NCI-H187 treated with DMSO at 0.1 percent for 48 hours (cell line): Measurements from ENCODE around the gene CTIF.

Source experiments
- DNase-seq: peaks from one replicate; lab custom pipeline; 2025; lab: John Stamatoyannopoulos, UW

The CTIF gene

DNA sequence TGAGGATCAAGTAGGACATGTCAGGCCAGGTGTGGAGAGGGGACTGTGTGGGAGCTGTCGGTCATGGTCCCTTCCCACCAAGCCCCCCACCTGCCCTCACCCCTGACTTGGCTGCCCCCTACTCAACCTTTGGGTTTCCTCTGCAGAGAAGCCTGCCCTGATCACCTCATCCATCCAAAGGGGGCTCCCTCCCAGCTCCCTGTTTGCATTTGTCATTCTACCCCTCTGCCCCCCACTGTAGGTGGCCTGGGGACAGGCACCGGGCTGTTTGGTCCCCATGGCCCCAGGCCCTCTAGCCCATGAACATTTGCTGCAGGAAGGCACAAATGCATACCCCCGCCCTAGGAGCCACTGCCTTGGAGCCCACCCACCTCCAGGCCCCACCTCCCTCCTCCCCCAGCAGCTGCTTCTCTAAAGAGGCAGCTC, 296.9 kb downstream of the CTIF start:
- DNase-seq = no peak

DNA sequence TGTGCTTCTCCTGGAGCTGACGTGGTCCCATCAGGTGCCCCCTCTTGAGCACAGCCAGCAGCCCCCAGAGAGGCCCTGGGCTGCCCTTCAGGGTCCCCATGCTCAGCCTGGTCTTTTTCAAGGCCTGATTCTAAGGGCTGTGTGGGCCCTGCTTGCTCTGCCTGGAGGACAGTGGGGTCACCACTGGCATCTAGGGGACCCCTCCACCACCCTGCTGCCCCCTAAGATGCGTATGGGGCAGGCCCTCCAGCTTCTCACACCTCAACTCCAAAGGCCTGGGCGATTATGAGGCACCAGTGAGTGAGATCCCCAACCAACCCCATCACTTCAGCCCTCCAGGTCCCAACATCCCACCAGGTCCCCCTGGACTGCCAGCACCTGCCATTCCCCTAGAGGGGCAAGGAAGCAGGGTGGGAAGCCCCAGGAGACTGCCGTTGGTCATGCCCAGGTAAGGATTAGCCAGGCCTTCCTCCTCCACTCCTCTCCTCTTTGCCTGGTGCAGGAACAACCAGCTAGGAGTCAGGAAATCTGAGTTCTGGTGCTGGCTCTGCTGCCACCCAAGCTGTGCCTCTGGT, 297.5 kb downstream of the CTIF start:
- no peak for DNase-seq

DNA sequence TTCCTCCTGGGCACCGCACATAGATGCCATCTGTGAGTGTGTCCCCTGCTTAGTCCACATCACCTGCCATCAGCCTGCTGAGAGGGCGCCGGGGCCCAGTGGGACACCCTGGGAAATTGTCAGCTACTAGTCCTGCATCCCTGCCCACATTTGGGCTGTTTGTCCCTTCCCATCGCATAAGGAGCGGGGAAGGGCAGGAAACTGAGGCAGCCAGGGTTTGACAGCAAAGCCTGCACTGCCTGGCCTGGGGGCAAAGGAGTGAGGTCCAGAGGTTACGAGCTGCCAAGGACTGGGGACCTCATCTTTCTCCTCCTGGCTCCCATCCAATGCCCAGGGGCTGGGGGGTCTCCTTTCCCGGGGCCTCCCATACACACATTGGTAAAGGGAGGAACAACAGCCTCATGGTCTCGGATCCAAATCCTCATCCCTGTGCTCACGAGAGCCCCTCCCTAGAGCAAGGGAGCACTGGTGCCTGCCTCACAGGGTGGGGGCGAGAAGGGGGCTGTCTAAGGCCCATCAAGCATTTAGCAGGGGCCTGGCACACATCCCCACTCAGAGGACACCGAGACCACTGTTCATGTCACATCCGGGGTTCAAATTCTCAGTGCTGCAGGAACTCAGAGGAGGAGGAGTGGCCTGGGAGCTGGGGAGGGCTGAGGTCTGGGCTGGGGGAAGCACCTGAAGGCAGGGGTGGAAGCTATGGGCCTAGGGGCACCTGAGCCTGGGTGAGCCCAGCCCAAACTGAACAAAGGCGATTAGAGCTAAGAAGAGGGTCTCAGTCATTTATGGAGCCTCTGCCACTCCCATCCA, 298.2 kb downstream of the CTIF start:
- DNase-seq = no peak

DNA sequence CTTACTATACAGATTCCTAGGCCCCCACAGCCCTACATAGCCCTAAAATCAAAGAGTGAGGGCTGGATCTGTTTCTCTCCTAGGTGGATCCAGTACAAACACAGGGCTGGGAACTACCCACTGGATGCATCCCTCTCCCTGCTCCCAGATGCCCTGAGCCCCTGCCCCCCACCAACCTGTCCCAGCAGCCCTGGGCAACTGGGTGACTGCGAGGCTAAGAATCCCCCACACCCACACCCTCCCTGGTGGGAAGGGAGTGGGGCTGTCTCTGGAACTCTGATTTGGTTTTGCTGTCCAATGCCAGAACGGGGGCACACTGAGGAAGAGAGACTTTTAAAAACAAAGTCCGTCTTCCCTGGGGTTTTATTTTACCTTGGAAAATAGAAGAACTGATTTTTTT, 298.8 kb downstream of the CTIF start:
- no peak for DNase-seq

DNA sequence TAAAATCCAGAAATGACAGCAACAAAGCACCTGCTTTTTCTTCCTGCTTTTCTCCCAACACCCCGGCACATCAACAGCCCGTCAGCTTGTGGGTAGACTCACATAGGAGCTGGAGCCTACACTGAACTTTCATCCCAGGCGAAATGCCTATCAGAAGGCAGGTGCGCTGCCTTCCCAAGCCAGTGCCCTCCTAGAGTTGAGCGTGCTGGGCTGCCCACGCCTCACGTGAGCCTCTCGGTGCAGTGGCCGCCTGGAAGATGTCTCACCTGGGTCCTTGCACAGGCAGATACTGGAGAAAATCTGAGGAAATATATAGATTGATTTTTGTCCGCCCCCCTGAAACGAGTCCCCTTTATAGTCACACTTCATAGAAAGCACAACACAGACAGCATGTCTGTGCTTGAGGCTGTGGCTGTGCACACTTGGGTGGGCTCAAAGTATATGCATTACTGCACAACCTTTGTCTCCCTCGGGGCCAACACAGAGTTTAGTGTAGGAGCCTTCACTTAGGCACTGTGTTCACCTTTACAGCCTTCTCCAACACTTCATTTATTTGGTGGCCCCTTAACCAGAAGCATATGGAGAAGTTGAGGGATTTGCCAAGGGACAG, 299.4 kb downstream of the CTIF start:
- no peak for DNase-seq

DNA sequence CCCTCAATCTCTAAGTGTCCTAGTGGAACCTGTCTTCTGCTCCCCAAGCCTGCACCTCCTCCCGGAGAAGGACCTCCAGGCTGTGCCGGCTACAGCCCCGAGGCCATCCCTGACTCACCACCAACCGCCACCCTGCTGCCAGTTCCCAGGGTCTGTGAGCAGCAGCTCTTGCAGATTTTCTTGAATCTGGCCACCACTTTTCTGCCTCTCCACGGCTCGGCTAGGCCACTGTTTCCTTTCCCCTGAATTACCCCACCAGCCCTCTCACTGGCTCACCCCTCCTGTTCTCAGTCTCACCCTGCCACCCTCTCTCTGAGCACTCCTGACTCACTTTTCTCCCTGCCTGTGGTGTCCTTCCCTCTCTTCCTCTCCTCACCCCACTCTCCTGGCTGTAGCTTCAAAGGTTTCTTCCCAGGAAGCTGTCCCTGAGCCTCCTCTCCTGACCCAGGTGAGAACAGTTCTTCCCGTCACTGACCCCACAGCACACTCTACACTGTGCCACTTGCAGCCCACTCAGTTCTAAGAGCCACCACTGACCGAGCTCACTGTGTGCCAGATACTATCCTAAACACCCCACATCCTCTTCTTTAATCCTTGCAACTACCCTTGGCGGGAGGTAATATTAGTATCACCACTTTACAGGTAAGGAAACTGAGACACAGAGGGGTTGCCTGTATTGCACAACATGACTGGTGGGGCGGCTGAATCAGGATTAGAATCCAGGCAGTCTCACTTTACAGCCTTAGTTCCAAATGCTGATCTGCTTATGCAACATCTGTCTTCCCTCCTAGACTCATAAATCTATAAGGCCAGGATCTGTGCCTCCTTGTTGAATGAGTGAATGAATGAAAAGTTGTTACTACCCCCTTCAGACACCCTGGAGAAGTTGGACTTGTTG, 300.3 kb downstream of the CTIF start:
- DNase-seq = no peak

DNA sequence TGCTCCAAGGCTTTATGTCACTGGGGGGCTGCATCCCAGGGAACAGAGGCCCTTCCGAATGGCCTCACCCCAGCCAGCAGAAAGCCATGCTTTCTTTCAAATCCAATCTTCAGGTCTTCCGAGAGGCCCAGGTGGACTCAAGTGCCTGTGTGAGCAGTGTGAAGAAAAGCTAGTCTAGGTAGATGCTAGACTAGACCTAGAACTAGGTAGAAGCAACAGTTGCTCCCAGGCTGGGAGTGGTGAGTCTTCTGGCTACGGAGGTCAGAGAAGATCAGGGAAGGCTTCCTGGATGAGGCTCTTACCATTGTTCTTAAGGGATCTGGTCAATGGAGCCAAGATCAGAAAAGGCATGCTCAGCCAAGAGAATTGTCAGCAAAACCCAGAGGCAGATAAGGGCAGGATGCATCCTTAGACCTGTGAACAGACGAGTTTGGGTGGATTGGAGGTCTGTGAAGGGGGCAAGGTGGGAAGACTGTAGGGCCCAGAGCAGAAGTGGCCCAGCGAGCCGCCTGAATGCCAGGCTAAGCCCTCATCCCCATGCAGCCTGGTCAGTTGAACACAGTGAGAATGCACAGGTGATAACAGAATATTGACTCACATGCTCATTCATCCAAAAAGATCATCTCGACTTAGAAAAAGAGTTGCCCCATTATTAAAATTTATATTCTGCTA, 301.1 kb downstream of the CTIF start:
- no peak for DNase-seq

DNA sequence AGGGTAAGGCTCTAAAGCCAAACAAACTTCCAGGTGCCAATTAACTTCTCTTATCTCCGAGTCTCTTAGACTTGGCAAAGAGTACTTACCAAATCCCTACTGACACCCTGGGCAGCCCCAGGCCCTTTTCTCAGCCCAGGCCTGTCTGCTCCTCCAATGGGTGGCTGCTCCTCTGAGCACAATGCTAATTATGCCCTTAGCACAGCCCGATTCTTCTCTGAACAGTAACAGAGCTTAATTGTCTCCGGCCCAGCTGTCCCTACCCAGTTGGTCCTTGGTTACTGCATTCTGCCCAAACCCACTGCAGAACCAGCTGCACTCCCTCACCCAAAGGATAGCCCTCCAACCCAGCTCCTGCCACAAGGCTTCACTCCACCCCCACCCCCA, 301.7 kb downstream of the CTIF start:
- no peak for DNase-seq

DNA sequence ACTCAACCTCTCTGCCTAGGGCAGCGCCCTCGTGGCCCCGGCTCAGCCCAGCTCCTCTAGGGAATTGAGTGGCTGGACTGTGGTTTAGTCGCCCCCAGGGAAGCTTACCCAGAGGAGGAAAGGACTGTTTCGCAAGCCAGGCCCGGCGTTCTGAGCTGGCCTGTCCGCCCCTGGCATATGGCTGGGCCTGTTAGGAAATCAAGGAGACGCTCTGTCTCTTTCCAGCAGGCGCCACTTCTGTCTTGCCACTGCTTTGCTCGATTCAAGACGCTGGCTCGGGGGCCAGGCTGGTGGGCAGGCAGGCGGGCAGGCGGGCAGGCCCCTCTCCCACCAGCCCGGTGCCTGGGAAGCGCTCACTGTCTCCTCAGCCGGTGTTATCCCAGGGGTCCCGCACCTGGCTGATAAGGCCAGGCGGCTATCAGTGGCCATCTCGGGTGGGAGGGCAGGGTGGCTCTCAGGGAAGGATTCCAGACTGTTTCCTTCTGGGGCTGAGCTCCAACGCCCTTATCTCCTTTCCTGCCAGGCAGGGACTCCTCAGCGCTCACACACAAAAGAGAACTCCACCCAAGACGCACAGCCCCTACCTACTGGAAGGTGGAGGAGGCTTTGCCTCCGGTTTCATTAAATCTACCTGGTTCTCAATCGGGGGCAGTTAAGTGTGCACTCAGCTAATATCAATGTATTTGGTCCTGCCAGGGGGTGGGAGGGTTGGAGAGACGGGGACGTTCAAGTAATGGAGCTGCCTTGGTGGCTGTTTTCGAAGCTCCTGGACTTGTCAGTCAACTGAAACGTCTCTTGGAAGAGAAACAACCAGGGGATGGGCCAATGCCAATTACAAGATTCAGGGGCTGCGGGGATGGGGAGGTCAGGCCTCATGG, 302.8 kb downstream of the CTIF start:
- DNase-seq = no peak

DNA sequence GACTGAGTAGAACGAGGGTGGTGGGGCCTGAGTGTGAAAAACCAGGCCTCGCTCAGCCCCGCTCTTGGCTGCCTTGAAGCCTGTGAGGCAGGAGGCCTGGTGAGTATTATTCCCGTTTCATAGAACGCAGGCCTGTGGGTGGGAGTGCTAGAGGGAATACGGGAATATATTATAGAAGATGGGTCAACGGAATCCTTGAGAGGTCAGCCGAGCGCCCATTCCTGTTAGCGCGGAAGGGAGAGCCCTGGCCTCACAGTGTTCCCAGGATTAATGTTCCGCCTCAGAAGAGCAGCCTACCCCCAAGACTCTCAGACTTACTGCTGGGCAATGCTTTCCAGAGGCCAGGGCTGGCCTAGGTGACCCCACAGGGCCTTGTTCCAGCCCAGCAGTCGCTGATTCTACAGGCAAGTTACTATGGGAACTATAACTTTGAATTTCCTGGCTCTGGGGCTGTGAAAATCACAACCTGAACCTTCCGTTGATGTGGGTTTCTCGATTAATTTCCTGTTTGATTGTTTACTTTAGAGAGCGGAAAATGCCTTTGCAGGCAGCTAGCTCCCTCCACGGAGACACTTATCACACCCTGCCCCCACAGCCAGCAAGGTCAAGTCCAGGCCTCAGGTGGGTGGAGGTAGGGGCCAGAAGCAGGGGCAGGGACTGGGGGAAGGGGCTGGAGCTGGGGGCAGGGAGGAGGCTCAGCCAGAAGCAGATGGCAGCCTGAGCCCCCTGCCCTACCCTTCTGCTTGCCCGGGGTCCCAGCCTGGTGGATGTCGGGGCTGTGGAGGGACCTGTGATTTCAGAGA, 303.6 kb downstream of the CTIF start:
- no peak for DNase-seq

DNA sequence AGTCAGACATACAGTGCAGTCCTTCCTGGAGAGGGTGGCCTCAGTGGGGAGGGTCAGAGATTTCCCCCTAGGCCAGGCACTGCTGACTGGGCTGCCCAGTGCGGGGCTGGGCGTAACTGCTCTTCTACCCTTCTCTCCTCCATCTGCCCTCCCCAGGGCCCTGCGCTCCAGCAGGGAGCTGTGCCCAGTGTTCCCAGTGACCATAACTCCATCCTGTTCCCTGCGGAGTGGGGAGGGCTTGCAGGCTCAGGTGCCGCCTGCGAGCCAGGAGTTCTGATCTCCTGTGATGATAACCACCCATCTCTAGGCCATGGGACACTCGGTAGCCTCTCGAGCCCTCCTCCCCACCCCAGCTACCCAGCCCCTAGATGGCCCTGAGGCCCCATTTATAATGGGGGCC, 304.3 kb downstream of the CTIF start:
- no peak for DNase-seq

DNA sequence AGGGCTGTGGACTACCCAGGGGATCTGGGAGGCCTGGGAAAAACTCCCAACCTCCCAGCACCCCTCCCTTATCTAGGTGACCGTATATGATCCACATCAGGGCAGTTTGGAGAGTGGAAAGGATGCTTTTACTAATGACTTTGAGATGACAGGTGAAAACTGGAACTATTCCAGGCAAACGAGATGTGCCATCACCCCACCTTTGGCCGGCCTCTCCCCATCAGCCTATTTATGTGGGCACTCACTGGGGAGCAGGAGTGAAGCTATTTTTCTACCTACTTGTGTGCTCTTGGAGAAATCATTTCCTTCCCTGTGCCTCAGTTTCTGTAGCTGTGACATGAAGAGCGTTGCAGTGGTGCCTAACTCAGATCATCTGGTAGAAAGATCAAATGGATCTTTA, 304.8 kb downstream of the CTIF start:
- no peak for DNase-seq

DNA sequence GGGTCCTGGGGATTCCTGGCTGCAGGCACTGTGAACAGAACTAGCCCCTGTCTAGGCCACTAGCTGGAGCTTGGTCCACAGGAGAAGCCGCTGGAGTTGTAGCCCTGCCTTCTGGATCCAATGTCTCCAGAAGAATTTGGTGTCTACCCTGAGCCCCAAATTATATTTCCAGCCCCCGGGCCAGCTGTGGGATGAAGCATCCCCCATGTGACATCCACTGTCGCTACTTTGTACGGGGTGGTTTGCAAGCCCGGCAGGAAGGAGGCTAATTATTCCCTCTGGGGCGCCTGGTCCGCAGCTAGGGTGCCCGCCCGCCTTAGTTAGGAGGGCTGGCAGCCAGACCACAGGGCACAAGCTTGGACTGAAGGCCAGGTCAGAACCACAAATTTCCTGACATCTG, 305.4 kb downstream of the CTIF start:
- DNase-seq = no peak

DNA sequence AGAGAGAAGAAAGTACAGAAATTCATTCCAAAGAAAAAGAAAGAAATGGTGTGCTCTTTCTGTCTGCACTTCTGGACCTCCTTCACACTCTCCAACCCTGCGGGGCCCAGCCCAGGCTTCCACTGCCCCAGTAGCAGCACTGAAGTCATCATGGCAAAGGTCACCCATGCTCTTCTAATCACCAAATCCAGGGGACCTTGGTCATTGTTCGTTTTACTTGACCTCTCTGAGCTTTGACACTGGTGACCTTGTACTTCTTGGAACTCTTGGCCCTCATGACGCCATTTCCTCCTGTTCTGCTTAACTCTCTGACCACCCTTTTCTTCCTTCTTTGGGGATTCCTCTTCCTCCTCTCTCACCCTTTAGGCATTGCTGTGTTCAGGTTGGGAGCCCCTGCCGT, 306.3 kb downstream of the CTIF start:
- DNase-seq = no peak

DNA sequence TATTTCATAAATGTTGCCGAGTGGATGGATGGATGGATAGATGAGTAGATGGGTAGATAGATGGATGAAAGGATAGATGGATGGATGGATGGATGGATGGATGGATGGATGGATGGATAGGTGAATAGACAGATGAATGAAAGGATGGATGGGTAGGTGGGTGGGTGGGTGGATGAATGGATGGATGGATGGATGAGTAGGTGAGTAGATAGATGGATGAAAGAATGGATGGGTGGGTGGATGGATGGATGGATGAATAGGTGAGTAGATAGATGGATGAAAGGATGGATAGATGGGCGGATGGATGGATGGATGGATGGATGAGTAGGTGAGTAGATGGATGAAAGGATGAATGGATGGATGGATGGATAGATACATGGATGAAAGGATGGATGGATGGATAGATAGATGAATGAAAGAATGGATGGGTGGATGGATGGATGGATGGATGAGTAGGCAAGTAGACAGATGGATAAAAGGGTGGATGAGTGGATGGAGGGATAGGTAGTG, 307.6 kb downstream of the CTIF start:
- no peak for DNase-seq

DNA sequence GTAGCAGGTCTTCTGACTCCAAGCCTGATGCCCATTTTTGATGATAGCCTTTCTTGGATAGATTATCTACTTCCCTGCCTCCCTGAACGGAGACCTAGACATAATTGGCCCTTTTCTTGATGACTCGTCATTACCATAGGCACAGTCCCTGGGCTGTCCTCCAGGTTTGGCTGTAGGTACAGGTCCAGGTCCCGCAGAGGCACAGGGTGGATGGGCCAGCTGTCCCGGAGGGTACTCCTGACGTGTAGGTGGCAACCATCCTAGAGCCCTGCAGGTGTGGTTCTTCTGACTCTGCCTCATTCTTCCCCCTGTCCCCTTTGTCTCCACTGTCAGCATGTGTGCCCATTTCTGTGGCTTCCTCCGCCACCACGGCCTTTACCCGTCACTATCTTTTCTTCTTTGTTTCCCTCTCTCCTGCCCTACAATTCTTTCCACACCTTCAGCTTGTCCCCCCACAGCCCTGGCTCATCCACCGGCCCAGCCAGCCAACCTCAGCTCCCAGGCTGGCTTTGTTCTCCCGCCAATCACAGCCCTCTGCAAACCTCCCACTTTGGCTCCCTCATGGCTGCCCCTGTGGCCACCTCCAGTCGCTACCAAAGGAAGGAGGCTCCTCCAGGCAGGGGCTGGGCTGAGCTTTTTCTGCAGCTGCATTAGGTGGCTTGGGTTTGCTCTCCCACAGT, 309.1 kb downstream of the CTIF start:
- DNase-seq = no peak

DNA sequence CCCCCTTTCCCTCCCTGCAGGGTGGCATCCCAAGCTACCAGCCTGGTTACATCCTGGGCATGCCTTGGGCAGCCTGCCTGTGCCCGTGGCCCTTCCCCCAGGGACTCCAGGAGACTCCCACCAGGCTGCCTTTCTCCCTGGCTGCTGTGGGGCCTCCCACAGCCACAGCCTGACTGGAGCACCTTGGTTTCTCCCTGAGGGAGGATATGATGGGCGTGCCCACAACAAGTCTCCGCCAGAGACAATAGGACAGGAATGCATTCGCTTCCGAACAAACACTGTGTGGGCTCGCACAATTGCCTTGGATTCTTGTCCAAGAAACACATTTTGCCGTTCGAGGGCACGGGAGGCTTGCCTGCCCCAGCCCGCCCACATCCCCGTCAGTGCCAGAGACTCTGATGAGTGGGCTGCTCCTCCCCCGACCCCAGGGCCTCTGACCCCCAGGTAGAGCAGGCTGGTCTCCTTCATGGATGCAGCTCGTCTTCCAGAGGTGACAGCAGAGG, 309.9 kb downstream of the CTIF start:
- no peak for DNase-seq

DNA sequence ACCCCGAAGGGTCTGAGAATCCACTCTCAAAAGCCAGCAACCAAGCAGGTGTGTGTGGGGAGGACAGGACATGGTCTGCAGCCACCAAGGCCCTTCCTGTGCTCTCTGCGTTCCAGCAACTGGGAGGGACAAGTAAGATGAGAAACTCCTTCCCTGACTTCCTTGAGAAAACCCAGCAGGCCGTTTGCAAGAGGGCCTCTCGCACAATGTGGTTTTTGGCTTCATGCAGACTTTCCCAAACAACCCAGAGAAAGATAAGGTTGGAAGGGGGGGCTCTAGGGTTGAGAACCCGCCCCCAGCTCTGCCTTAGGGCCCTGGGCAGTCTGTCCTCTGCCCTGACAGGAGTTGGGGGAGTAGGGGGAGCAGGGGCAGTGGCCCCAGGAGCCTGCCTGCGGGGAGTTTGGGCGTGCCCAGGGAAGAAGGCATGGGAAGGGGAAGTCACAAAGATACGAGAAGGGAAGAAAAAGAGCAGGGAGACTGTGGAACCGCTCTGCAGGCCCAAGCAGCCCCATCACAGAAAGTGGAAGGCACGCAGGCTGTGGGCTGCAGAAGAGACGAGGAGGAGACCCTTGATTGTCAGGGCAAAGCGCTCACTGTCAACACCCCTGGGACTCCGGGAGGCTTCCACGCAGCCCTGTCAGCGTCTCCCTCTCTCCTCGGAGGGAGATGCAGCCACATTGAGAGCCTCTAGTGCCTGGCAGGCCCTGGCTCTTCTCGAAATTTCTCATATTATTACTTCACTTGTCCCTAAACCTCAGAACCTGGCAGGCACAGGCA, 312.2 kb downstream of the CTIF start:
- DNase-seq = no peak
